HG03342 (cell line): ENCODE results near the gene RORB.
"Not testable (repeated sequence)": the region's sequence is repeated elsewhere in the genome, so short reads cannot be mapped to it uniquely, and the experiment has no call there.

Experiments used
- ATAC-seq: cut with Tn5 transposase; IDR thresholded peaks from one replicate; pipeline ENCODE4 v1.9.1; 2021; ENCODE audit warnings: mild to moderate bottlenecking, moderate library complexity; ENCODE audit not compliant: unreplicated experiment

The RORB gene

GRCh38 chr9:74512416-74512815 lies 15.3 kb downstream of the RORB start:
- ATAC-seq, result no peak

GRCh38 chr9:74513221-74513620 lies 16.1 kb downstream of the RORB start:
- ATAC-seq, result no peak

- no peak for ATAC-seq
These were observed 20.1 kb downstream of the RORB start for GRCh38 chr9:74517188-74517587.

- no peak for ATAC-seq
These were observed 22.3 kb downstream of the RORB start for GRCh38 chr9:74519419-74519818.

GRCh38 chr9:74521009-74521408 lies 23.9 kb downstream of the RORB start:
- ATAC-seq, result no peak

- ATAC-seq, result no peak
These were observed 27.2 kb downstream of the RORB start for GRCh38 chr9:74524289-74524688.

- ATAC-seq, result no peak
These were observed 29.1 kb downstream of the RORB start for GRCh38 chr9:74526215-74526614.

- ATAC-seq, result no peak
These were observed 30.6 kb downstream of the RORB start for GRCh38 chr9:74527718-74528117.

- ATAC-seq, result no peak
These were observed 31.1 kb downstream of the RORB start for GRCh38 chr9:74528207-74528606.

- ATAC-seq, result not testable (repeated sequence)
These were observed 33.3 kb downstream of the RORB start for GRCh38 chr9:74530458-74530857.

- no peak for ATAC-seq
These were observed 36.1 kb downstream of the RORB start for GRCh38 chr9:74533253-74533652.

- no peak for ATAC-seq
These were observed 37.7 kb downstream of the RORB start for GRCh38 chr9:74534841-74535240.

GRCh38 chr9:74543145-74543544 lies 46.0 kb downstream of the RORB start:
- no peak for ATAC-seq

GRCh38 chr9:74551266-74551665 lies 54.1 kb downstream of the RORB start:
- no peak for ATAC-seq

GRCh38 chr9:74554751-74555419 lies 57.8 kb downstream of the RORB start:
- ATAC-seq, result no peak

- ATAC-seq, result no peak
These were observed 58.4 kb downstream of the RORB start for GRCh38 chr9:74555565-74555964.

GRCh38 chr9:74556685-74557084 lies 59.5 kb downstream of the RORB start:
- peak; percentile 85 for ATAC-seq

- peak; percentile 36 for ATAC-seq
These were observed 60.4 kb downstream of the RORB start for GRCh38 chr9:74557571-74557970.

GRCh38 chr9:74562611-74563010 lies 65.5 kb downstream of the RORB start:
- ATAC-seq, result no peak

GRCh38 chr9:74570879-74571512 lies 73.9 kb downstream of the RORB start:
- peak; percentile 84 for ATAC-seq

GRCh38 chr9:74573640-74574191 lies 76.6 kb downstream of the RORB start:
- ATAC-seq, result peak; percentile 43

- no peak for ATAC-seq
These were observed 79.0 kb downstream of the RORB start for GRCh38 chr9:74576176-74576575.
